ENCODE measurements around the gene EPHB2.

- TF ChIP-seq POLR2AphosphoS5 (IDR thresholded peaks at IDR 0.05; ENCODE audit: low read depth, low read length) (no peak), SIN3A (IDR thresholded peaks at IDR 0.05; ENCODE audit: borderline replicate concordance, insufficient read depth, low read length) (no peak), FOXP2 (optimal IDR thresholded peaks at IDR 0.05; ENCODE audit: borderline replicate concordance, extremely low read depth, extremely low read length, insufficient read depth) (no peak), REST (IDR thresholded peaks at IDR 0.05; ENCODE audit: insufficient read depth in 1 of 2, low read depth in 2 of 2, low read length in 2 of 2) (no peak)
Measured at GRCh38 chr1:22957066-22957465, 246.4 kb downstream of the EPHB2 start.

Measured in PFSK-1 (cell line).